Stimulated activated CD4-positive, alpha-beta T cell treated with anti-CD3 and anti-CD28 coated beads, Interleukin-15, amount 100 ng/mL, for 24 hours (primary cell): ENCODE data around the gene IRF7.

Experiments
- DNase-seq: peaks from one replicate; pipeline ENCODE4 v3.0.0-alpha.2; 2020

IRF7 gene

DNA sequence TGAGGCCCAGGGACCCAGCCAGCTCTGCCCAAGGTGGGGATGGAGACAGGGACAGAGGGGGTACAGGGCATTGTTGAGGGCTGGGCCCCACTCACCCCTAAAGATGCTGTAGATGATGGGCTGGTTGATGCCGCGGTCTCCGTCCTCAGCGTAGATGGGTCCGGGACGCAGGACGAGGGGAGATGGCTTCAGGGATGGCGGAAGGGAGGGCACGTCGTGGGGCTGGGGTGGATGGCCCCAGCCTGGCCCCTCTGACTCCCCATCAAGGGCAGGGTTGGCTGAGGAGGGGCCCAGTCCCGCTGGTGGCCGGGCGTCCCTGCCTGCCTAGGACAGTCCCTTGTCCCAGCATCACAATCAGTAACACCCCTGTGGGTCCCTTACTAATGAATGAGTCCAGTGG lies 4.5 kb upstream of the IRF7 start:
- no peak for DNase-seq

- no peak for DNase-seq
Observed at GRCh38 chr11:619628-620050, 3.9 kb upstream of the IRF7 start.

- DNase-seq, result no peak
Observed at GRCh38 chr11:618856-619627, 3.3 kb upstream of the IRF7 start.

DNA sequence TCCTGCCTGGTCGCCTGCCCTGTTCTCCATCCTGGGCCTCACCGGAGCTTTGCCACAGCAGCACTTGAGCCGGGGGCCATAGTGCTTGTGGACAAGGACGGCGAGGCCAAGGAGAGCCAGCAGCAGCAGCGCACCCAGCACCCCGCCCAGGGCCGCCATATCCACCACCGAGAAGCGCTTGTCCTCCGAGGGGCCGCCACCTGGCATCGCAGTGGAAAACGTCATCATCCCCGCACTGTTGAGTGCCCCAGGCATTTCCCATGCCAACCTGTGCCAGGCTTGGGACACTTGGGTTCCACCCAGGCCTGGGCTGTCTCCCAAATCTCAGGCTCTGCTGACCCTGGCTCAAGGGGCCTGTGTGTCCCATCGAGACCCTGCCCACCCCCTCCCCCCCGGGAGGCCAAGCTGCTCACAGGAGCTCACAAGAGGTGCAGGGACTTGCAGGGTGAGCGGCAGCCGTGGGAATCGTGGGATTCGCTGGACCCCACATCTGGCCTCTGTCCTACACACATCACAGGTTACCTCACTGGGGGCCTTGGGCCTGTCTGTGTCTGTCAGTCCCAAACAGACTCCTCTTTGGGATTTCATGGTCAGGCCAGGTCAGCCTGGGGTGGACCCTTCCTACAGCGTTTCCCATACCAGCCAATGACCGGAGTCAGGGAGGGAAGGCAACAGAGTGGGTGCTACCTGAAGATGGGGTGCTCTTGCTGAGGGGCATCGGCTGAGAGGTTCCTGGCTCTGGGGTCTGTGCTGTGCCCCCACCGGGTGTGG lies 2.3 kb upstream of the IRF7 start:
- DNase-seq, result no peak

GRCh38 chr11:617199-617911 lies 1.6 kb upstream of the IRF7 start:
- no peak for DNase-seq

GRCh38 chr11:616320-617198 lies 809 bp upstream of the IRF7 start:
- DNase-seq, result no peak

DNA sequence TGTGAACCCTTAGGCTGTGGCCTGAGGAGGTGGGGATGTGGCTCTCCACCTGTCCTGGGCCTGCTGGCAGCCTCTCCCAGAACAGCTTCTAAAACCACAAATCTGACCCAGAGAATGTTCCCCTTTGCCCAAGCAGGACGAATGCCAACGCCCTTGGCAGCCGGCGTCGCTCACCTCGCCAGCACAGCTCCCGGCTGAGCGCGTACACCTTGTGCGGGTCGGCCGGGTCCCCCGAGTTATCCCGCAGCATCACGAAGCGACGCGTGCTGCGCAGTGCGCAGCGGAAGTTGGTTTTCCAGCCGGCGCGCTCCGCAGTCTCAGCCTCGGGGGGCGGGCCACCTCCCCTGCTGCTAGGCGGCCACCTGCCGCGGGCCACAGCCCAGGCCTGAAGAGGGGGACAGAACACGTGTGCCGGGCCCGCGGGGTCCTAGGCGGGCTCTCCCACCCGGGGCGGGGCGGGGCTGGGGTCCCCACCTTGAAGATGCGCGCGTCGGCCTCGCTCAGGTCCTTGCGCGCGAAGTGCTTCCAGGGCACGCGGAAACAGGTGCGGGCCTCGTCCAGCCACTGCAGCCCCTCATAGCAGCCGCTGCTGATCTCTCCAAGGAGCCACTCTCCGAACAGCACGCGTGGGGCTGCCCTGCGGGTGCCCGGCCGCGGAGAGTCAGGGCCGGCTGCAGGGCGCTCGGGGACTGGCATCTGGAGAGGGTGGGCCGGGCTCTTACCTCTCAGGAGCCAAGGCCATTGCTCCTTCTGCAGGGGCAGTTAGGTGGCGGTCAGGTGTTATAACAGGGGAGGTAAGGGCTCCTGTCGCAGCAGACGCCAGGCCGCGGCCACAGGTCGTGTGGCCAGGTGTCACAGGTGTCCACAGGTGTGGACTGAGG lies 887 bp downstream of the IRF7 start:
- no peak for DNase-seq

- DNase-seq, result no peak
Observed at GRCh38 chr11:614021-614622, 1.6 kb downstream of the IRF7 start.

- DNase-seq, result peak; percentile 89
Observed at GRCh38 chr11:613369-613968, 2.3 kb downstream of the IRF7 start.

- no peak for DNase-seq
Observed at GRCh38 chr11:612961-613300, 2.8 kb downstream of the IRF7 start.

DNA sequence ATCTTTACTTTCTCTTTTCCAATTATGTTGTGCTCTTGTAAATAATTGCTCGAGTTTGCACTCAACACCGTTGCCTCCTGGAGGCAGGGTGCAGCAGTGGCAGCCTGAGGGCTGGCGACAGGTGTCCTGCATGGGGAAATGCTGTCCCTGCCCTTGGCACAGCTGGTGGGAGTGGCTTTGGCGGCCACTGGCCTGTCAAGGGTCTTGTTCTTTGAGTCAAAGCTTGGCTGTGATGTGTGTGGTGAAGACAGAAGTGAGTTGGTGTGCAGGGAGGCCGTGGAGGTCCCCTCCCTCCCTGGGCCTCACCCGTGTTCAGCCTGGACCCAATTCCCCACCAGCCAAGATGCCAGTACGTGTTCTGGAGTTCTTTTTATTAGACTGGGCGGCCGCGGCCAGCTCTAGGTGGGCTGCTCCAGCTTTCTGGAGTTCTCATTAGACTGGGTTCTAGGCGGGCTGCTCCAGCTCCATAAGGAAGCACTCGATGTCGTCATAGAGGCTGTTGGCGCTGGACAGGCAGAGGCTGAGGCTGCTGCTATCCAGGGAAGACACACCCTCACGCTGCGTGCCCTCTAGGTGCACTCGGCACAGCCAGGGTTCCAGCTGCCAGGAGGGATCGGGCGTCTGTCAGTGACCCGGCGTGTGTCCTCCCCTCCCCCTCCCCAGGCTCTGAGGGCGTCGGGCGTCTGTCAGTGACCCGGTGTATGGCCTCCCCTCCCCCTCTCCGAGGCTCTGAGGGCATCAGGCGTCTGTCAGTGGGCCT lies 3.4 kb downstream of the IRF7 start:
- no peak for DNase-seq

DNA sequence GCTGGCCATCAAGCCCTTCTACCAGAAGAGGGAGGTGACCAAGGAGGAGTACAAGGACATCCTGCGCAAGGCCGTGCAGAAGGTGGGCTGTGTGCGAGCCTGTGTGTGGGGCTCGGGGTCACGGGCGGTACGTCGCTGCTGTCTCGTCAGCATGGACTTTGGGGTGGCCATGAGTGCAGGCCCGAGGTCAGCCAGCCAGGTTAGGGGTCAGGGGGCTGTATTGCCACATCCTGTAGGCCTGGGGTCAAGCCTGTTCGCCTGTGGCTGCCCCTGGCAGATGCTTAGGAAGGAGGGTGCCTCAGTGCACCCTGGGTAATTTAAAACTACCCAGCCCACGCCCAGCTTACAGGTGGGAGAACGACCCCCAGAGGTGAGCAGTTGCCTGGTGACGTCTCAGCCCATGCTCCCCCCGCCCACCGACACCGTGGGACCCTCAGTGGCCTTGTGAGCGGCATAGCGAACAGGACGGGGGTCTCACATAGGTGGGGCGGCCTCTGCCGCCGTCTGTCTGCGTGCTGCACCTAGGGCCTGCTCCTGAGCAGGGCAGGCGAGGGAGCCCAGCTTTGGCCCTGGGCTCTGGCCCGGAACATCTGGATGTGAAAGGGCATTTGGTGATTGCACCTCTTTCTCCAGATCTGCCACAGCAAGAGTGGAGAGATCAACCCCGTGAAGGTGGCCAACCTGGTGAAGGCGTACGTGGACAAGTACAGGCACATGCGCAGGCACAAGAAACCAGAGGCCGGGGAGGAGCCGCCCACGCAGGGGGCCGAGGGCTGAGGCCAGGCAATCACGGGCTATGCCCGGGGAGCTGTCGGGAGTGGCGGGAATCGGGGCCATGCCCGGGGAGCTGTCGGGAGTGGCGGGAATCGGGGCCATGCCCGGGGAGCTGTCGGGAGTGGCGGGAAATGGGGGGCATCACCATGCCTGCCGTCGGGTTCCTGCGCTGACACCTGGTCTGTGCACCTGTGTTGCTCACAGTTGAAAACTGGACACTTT lies 4.5 kb downstream of the IRF7 start:
- no peak for DNase-seq

DNA sequence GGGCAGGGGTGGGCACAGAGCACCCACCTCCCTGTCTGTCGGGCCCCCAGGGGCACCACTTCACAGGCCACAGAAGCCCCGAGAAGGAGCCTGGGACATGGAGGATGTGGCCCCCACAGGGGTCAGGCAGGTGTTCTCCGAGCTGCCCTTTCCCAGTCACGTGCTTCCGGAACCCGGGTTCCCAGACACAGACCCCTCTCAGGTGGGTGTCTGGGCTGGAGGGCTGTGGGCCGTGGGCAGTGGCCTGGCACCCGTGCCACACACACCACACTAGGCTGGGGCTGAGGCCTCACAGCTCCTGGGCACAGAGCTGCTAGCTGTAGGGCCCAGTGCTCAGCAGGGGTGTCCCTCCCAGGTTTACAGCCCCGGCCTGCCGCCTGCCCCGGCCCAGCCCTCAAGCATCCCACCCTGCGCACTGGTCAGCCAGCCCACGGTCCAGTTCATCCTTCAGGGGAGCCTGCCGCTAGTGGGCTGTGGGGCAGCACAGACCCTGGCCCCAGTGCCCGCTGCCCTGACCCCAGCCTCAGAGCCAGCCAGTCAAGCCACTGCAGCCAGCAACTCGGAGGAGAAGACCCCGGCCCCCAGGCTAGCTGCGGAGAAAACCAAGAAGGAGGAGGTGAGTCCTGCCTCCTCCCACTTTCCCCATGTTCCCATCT lies 5.5 kb downstream of the IRF7 start:
- DNase-seq, result no peak

GRCh38 chr11:609341-609811 lies 6.4 kb downstream of the IRF7 start:
- DNase-seq, result no peak

GRCh38 chr11:608791-609251 lies 6.9 kb downstream of the IRF7 start:
- DNase-seq, result no peak

GRCh38 chr11:607971-608659 lies 7.6 kb downstream of the IRF7 start:
- no peak for DNase-seq

DNA sequence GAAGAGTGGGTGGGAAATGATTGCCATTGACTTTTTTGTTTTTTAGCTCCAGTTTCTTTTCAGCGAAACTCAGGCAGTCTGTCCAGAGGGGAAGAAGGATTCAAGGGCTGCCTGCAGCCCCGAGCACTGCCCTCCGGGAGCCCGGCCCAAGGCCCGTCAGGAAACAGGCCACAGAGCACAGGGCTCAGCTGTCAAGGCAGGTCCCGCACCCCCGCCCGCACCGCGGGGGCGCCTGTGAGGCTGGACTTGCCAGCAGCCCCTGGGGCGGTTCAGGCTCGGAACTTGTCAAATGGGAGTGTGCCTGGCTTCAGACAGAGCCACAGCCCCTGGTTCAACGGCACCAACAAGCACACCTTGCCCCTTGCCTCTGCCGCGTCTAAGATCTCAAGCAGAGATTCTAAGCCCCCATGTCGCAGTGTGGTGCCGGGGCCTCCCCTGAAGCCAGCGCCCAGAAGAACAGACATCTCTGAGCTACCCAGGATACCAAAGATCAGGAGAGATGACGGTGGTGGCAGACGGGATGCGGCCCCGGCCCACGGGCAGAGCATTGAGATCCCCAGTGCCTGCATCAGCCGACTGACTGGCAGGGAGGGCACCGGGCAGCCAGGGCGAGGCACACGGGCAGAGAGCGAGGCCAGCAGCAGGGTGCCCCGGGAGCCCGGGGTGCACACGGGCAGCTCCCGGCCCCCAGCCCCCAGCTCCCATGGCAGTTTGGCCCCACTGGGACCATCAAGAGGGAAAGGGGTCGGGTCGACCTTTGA lies 8.6 kb downstream of the IRF7 start:
- DNase-seq, result no peak
